Stimulated activated CD4-positive, alpha-beta T cell treated with anti-CD3 and anti-CD28 coated beads, Interleukin-15, amount 100 ng/mL, for 1 hour (primary cell): ENCODE results near the gene C3orf70.
"Not testable (repeated sequence)": the region's sequence is repeated elsewhere in the genome, so short reads cannot be mapped to it uniquely, and the experiment has no call there.

Experiments used
- DNase-seq, 2 donors: peaks; one replicate each; pipeline ENCODE4 v3.0.0-alpha.2; 2020; ENCODE audit warnings: low read depth in 1 of 2, low spot score in 1 of 2

Gene C3orf70

DNA sequence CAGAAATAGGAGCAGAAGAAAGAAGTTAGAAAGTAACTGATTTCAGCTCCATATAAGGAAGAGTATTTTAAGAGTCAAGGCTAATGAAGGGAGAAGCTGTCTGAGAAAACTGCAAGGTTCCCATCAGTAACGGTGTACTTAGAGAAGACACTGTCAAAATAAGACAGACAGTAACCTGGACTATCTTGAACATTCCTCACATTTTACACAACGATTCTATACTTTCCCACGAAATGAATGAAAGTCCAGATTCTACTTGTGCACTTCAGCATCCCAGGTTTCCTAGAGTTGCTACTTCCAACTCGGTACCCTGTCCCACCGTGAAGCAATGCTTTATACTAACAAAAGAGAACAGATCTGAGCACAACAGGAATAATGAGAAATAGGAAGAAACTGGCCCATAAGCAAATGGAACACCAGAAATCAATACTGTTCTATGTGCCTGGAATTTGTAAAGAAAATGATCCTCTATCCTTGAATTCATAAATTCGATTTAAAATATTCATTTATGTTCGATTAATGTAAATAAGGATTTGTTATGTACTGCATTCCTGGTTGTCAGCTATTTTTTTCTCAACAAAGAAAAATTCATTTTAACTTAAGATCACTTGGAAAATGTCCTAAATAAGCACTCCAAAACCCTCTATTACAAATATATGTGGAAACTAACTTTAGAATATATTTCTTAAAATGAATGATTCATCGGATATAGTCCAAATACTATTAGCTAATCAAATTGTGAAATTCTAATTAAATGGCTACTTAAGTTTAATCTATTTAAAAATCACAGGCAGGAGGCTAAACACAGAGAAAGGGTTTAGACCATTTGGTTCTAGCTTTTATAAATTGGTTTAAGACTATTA lies 1.5 kb downstream of the C3orf70 start:
- no peak for DNase-seq

DNA sequence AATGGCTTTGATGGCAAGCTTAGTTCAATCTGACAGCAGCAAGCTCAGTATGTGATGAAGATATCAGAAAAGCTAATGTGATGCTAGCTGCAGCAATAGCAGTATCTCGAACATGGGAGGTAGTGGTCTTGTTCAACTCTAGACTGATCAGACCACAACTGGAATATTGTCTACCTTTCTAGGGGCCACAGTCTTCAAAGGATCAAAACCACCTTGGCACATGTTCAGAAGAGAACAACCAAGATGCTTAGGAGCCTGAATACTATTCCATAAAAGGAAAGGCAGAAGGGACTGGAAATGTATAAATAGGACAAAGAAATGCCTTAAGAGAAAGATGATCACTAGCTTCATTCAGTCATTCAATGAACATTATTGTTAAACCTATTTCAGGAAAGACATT lies 2.3 kb downstream of the C3orf70 start:
- DNase-seq, result no peak

DNA sequence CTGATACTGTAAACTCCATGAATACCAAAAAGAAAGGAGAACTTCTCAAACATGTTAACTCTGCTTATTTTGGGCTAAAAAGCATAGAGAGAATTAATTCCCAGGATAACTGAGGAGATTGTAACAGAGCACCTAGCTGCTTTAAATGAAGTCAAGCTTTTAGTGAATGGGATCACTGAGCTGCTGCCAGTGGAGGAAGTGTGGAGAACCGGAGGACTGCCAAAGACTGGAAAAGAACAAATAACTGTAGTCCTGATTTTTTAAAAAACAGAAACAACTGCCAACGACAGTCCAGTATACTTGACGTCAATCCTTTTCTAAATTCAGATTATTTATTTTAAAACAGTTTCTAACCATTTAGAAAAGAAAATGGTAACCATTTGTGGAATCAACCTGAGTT lies 3.3 kb downstream of the C3orf70 start:
- no peak for DNase-seq

DNA sequence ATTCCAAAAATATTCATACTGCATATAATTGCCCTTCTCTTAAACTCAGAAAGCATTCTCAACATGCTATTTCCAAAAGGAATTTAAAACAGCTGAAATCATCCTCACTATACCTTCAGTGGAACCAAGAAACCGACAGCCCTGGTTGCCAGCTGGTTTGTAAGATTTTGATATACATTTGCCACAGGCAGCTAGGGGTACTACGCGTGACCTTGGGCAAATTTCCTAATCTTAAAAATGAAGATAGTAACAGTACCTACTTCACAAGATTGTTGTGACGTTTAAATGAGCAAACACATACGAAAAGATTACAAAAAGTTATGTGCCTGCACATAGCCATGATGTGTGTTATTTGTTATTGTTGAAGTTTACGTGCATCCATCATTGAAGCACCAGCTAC lies 7.3 kb downstream of the C3orf70 start:
- no peak for DNase-seq

DNA sequence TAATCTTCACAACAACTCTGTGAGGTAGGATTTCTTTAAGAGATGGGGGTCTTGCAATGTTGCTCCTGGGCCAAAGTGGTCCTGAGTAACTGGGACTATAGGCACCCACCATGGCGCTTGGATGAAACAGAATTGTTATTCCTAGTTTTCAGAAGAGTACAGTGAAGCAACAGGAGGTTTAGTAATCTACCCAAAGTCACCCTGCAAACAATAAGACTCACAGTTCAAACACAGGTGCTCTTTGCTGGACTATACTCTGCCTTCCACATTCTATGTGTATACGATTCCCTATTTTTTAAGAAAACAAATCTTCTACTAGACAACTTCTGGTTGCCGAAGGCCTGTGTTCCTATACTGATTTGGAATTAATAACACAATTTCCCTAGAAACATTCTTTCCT lies 8.1 kb downstream of the C3orf70 start:
- DNase-seq, result no peak

DNA sequence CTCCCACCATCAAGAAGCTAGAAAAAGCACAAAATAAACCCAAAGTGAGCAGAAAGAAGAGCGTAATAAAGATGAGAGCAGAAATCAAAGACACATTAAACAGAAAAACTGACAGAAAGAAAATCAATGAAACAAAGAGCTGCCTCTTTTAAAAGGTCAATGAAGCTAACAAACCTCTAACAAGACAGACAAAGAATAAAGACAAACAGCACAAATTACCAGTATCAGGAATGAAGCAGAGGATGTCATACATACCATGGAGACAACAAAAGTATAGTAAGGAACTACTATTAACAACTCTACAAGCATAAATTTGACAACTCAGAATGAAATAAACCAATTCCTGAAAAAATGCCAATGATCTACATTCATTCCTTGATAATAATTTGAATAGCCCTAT lies 15.0 kb downstream of the C3orf70 start:
- DNase-seq, result no peak

DNA sequence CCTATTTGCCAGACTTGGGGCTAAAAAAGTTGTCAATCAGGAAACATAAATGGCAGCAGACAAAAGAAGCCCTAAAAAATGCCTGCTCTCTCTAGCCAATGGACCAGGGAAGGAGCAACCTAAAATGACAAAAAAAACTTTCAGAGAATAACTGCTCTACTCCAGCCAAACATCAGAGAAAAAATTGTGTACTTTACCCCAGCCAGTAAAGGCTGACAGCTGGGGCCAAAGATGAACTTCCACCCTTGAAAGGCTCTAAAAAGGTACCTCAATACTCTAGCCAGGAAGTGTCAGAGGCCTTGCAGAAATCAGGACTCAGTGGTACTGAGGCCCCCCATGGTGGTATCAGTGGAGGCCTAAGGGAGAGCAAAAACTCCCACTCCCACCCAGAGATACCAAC lies 18.4 kb downstream of the C3orf70 start:
- DNase-seq, result no peak

DNA sequence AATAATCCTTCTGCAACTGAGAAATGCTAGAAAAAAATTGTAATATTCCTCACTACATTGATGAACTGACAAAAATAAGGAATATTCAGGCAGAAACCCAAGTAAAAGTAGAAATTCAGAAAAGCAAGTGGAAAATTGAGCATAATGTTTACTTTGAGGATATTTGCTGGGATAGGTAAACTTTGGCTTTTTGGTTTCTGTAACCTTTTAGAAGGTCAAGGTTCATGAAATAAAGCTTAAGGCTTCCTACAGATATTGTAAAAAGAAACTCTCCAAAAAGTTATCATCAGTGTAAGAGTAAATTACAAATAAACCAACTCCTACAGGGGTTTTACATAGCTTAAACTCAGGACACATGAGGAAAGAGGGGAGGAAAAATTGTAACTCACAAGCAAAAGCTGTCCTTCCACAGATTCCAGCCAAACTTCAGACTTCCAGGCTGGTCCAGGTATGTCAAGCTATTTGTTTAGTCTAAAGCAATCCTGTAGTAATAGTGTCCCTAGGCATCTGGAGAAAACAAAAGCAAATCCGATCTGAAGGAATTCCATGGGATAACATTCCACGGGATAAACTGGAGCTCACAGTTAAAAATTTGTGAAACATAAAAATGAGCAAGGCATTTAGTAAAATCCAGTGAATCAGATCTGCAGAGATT lies 21.1 kb downstream of the C3orf70 start:
- DNase-seq, result no peak

DNA sequence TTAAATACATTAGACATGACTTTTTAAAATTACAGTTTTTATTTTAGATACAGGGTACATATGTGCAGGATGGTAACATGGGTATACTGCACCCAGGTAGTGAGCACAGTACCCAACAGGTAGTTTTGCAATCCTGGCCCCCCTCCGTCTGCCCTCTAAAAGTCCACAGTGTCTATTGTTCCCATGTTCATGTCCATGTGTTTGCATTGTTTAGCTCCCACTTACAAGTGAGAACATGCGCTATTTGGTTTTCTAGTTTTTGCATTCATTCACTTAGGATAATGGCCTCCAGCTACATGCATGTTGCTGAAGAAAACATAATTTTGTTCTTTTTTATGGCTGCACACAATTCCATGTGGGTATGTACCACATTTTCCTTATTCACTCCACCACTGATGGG lies 23.8 kb downstream of the C3orf70 start:
- DNase-seq, result no peak

DNA sequence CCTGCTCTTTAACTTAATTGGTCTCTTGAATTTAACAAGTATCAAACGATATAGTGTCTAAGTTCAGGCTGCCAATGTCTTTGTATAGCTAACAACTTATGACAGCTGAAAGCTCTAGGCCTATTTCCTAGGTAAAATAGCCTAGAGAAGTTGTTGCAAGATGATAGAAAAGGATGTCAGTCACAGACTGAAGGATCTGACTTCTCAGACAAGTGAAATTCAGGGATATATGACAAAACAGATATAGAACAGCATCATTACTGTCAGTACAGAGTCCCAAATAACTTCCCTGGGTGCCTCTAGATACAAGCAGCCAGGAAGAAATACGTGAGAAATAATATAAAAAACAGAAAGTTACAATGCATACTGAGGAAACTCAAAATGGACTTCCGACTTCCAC lies 26.7 kb downstream of the C3orf70 start:
- no peak for DNase-seq

DNA sequence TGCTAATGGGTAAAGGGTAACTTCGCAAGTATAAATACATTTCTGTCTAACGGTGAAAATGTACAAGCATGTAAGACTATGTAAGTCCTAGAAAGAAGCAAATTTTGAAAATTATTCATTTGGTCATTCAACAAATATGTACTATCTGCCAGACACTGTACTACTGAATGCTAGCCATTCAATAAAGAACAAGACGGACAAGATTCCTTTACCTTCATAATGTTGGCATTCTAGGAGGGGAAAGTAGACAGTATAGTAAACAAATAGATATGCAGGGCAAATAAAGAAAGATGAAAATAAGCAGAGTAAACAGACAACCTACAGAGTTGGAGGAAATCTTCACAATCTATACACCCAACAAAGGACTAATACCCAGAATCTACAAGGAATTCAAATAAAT lies 32.7 kb downstream of the C3orf70 start:
- no peak for DNase-seq

DNA sequence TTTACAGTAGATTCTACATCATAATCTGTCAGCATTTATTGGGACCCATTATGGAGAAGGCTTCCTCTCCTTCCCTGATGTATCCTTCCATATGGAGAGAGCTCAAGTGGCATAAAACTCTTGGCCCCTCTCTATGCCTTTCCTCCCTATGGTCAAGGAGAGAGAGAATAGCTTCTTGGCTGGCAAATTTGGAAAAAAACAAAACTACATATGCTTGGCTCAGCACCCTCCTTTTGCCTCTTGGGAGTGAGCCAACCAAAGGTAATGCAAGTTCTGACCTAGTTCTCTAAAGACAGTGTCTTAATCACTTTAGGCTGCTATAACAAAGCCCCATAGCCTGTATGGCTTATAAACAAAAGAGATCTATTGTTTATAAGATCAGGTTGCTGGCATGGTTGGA lies 37.5 kb downstream of the C3orf70 start:
- no peak for DNase-seq

DNA sequence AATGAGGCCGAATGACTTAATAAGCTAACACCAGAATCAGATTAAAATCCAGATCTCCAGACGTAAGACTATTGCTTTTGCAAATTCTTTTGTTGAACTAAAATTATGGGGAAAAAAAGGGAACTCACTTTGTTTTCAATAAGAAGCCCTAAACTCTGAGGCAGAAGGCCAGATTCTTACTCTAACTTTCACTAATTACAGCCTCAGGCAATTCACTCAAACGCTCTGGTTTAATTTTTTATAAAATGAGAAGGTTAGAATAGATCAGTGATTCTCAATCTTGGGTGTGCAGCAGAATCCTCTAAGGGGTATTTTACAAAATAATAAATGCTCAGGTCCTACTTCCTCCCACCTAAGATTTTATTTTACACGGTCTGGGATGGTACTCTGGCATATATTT lies 38.1 kb downstream of the C3orf70 start:
- DNase-seq, result no peak

DNA sequence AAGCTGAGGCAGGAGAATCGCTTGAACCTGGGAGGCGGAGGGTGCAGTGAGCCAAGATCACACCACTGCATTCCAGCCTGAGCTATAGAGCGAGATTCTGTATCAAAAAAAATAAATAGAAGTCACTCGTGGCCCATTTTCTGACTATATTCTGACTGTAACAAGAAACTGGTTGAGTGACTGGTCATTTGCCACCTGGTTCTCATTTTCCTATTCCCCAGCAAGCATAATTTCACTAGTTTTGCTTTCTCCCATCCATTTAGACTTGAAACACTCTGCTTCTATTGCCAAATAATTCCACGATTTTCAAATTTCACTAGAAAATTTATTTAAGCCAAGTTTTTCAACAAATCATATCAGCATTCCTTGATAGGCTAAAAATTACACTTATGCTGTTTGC lies 40.7 kb downstream of the C3orf70 start:
- DNase-seq, result no peak

DNA sequence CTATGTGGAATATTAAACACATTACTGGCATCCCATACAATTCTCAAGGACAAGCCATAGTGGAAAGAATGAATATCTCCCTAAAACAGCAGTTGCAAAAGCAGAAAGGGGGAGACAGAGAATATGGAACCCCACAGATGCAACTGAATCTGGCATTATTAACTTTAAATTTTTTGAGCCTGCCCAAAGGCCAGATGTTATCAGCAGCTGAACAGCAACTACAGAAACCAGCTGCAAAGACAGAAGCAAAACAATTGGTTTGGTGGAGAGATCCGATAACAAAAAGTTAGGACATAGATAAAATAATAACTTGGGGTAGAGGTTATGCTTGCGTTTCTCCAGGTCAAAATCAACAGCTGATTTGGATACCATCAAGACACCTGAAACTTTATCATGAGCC lies 43.8 kb downstream of the C3orf70 start:
- DNase-seq, result not testable (repeated sequence)

DNA sequence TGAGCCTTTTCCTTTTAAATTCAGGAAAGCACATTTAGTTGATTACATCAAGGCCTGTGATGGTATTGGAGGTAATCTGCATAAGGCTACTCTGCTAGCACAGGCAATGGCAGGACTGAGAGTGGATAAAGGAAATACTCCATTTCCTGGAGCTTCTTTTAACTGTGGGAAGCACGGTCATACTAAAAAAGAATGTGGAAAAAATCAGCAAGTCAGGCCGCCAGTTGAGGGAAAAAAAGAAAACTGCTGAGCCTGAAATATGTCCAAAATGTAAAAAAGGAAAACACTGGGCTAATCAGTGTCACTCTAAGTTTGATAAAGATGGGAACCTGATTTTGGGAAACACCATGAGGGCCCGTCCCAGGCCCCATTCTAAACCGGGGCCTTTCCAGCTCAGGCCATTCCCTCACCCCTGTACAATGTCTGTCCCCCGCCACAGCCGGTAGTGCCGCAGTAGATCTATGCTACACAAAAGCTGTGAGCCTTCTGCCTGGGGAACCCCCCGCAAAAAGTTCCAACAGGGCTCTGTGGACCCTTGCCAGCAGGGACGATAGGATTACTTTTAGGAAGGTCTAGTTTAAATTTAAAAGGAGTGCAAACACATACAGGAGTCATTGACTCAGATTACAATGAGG lies 46.5 kb downstream of the C3orf70 start:
- DNase-seq, result not testable (repeated sequence)

DNA sequence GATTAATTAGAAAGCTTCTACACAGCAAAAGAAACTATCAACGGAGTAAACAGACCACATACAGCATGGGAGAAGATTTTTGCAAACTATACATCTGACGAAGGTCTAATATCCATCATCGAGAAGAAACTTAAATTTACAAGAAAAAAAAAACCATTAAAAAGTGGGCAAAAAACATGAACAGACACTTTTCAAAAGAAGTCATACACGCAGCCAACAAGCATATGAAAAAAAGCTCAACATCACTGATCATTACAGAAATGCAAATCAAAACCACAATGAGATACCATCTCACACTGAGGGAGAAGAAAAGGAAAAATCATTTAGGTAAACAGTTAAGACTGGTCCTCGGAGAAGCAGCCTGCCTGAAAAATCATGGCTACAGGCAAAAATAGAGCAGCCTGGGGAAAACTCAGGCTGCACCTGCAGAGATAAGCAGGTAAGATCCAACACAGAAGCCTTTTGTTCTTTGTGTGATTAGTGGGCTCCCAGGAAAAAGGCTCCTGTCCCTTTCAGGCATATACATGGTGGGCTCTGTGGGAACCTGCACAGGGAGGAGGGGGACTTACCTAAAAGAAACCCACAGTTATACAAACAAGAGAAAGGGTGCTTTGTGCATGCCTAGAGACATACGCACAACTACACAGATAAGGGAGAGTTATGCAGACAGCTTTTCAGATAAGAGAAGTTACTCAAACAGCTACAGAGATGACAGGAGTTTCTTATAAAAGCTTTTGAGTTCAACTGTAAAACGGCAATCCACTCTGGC lies 49.3 kb downstream of the C3orf70 start:
- no peak for DNase-seq

DNA sequence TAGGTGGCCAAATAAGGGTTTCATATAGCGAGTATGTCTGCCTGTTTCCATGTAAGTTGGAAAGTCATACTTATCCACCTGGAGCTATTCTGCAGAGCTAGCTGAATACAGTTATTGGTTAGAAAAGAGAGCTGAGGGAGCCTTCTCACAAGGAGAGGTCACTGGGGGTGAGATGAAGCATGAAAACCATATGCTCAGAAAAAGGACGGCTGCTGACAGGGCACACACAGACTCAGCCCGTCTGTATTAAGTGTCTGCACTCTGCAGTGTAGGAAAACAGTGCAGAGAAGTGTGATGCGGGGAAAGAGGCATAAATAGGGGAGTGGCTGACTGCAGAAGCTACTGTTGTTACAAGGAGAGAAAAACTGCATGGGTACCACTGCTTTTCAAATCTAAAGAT lies 58.2 kb downstream of the C3orf70 start:
- no peak for DNase-seq

DNA sequence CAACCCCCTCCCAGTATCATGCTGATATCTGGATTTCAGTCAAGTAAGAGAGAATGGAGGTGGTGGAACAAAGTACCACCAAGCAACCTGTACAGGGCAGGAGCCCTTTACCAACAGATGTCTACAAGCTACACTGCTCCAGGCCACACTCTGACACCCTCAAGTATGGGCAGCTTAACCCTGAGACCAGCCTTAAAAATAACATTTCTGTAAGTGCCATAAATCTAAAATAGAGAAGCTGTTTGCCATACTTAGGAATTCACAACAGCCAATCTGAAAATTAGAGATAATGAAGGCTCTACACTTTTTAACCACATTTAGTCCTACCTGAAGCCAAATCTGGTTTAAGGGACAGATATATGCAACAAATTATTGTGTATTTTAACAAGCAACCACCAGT lies 59.7 kb downstream of the C3orf70 start:
- DNase-seq, result no peak

DNA sequence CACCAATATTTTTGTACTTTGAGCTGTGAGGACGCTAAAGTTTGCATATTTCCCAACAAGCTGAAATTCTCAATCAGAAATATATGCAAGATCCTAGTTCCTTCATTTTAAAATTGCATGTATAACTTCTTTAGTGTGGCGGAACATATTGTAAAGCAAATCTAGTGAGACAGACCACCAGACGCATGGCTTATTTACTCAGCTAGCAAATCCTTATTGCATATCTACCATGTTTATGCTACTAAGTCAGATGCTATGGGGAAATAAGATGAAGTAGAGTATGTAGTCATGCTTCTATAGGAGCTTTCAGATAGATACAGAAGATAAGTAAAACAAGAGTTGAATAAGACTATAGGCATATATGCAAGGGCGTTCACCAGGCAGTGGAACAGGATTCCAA lies 62.0 kb downstream of the C3orf70 start:
- no peak for DNase-seq

DNA sequence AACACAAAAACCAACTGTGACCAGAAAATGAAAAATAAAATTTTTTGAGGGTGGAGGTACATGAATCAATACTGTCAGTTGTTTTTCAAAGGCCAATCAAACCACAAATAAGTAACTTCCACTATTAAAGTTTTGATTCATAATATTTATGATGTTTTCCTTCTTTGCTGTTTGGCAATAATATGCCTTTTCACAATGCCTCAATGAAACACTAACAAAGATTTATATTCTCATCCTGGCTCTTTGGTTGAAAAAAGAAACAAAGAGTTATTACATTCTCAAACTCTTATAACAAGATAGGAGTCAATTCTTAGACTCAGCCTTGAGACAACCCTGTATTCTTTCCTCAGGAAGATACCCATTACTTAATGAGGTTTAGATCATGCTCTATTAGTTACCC lies 63.1 kb downstream of the C3orf70 start:
- no peak for DNase-seq

DNA sequence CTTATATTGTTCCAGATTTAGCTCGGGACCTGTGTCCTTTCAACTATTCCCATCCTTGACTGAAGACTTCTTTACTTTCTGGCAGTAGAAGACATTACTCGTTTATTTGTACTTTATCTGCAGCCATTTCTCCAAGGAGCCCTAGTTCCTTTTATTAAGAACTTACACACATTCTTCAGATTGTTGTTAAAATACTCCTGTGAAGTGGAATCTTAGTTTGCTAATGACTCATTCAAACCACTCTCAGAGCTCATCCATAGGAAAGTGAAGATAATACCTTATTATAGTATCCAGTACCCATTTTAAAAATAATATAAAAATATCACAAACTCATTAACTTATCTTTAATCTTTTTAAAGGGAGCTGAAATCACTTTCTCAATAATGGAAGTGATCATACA lies 63.5 kb downstream of the C3orf70 start:
- DNase-seq, result no peak
